NCI-H2196 treated with DMSO at 0.1 percent for 48 hours (cell line): ENCODE results near the gene TNFRSF14.
A peak's percentile ranks its signal among the peaks of the same experiment; 100 is the strongest.

Experiments
- DNase-seq: peaks from one replicate; lab custom pipeline; 2025; ENCODE audit not compliant: unreplicated experiment; lab: John Stamatoyannopoulos, UW

Gene TNFRSF14

DNA sequence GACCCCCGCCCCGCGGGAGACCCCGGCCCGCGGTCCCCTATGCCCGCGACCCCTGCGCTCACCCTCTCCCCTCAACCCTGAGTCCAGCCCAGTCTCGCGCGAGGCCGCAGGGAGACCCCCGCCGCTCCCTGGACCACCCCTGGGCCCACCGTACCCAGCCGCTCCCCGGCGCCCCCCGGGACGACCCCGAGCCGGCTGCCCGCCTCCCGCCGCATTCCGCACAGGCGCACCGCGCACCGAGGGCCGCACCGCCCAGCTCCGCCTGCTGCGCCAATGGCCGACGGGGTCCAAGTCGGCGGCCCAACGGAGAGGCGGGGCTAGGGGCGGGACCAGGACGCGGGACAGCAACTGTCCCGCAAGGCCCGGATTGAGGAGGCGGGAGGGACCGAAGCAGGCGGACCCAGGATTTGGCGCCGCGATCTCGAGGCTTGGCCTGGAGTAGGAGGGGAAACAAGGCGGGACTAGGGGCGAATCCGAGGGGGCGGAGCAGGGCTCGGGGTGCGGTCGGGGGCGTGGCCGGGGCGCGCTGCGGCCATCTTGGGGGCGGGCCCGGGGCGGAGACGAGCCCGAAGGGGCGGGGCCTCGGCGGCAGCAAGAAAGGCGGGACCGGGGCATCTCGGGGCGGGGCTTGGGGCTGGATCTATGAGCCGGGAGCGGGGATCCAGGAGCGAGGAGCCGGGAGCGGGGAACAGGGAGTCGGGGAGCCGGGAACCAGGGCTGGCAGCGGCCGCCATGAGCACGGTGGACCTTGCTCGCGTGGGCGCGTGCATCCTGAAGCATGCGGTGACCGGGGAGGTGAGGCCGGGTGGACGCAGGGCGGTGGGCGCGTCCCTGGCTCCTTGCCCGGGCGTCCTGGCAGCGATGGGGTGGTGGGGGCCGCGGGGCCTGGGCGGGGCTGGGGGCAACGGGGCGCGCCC is 30.2 kb downstream of the TNFRSF14 start, which contains the start of gene PRXL2B:
TSS of gene PRXL2B (plus strand) at position 624 of the 917 bp plus-strand sequence. CDS start at position 733, 109 bp downstream.
- DNase-seq = peak; percentile 95

GRCh38 chr1:2587071-2587859 is 31.1 kb downstream of the TNFRSF14 start:
- no peak for DNase-seq

DNA sequence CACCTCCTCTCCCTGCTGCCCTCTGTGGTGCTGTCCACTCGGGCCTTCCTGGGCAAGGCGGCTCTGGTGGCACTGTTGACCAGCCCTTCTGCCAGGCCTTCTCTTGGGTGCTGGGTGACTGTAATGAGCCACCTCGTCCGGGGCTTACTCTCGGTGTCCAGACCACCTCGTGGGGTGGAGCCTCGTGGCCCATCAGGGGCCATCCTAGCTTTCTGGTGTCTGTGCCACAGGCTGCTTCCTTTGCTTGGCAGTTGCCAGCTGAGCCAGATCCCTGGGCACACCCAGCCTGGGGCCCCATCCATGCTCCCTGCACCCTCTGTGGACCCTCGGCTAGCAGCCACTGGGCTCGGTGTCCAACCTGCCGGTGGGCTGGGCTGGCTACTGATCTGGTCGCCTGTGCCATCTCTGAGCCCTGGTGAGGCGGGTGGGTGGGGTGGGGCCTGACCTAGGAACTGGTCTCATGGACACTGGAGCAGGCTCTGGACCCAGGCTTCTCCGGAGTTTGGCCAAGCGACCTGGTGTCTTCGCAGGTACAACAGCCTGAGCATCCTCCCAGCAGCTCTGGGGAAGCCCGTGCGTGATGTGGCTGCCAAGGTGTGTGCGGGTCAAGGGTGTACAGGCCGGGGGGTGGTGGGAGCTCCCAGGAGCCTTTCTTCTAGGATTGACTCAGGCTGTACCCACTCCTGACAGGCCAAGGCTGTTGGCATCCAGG is 31.8 kb downstream of the TNFRSF14 start:
- DNase-seq = no peak

DNA sequence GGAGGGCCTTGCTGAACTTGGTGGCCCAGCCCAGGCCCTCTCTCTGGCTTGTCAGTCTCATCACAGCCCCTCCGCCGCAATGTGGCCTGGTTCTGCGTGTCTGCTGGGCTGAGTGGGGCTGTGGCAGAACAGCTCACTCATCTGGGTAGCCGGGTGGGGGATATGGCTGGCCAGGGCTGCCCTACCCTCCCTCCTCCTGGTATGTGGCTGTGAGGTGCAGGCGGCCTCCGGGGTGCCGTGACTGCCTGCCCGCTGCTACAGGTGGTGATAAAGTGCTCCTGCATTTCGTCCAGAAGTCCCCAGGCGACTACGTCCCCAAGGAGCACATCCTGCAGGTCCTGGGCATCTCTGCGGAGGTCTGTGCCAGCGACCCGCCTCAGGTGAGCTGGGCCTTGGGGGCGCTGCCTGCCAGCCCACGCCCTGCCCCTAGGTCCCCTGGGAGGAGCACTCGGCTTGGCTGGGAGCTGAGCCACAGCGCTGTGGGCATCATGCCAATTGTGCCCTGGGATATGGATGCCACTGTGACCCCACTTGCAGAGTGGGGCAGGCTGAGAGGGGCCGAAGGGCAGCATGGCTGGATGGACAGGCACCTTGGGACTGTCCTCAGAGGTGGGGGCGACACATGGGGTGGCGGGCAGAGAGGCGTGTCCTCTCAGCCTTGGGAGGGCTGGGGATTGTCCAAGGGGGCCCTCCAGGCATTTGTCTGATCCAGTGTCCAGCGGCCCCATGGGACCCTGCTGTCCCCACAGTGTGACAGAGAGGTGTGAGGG is 32.7 kb downstream of the TNFRSF14 start:
- DNase-seq = no peak

GRCh38 chr1:2589431-2590232 is 33.5 kb downstream of the TNFRSF14 start:
- DNase-seq = no peak

GRCh38 chr1:2590233-2591141 is 34.3 kb downstream of the TNFRSF14 start:
- DNase-seq = no peak

GRCh38 chr1:2591233-2591580 is 35.0 kb downstream of the TNFRSF14 start:
- DNase-seq = no peak

DNA sequence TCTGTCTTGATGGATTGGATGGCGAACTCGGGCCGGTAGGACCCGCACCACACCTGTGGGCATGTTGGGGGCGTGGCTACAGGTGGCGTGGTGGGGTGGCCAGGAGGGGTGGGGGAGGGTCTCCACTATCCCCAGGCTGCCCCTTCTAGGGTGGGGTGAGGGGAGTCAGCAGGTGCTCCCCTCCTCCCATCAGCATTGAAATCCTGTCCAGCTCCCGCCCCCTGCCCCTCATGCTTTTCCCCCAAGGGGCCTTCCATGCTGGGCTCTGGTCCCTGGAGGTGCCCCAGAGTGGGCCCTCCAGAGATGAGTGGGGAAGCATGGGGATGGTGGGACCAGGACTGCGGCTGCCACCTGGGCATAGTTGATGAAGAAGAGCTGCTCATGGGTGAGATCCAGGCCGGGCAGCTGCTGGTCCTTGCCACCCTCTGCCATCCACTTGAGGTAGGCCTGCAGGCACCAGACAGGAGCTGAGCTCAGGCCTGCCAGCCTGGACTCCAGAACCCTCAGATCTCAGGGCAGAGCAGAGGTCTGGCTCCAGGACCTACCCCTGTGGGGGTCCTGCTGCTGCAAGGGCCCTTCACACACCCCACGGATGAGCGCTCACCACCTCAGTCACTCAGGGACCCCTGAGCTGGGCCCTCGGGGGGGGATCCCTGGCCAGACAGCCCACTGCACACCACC is 35.5 kb downstream of the TNFRSF14 start:
- no peak for DNase-seq

DNA sequence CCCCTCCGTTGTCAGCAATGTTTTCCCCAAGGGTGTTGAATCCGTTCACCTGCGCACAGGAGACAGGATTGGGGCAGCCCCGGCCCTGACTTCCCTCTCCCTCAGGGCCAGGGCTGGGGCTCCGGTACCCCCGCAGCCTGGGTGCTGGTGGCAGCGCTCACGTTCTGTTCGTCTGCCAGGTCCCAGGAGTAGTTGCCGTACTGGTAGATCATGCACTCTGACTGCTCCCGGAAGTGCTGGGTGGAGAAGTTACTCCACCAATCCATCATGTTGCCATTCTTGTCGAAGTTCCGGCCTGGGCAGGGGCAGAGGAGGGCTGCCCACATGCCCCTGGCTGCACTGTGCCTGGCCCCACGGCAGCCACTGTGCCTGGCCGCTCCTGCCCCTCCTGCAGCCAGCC is 36.5 kb downstream of the TNFRSF14 start:
- DNase-seq = no peak

GRCh38 chr1:2593251-2593878 is 37.2 kb downstream of the TNFRSF14 start:
- no peak for DNase-seq

DNA sequence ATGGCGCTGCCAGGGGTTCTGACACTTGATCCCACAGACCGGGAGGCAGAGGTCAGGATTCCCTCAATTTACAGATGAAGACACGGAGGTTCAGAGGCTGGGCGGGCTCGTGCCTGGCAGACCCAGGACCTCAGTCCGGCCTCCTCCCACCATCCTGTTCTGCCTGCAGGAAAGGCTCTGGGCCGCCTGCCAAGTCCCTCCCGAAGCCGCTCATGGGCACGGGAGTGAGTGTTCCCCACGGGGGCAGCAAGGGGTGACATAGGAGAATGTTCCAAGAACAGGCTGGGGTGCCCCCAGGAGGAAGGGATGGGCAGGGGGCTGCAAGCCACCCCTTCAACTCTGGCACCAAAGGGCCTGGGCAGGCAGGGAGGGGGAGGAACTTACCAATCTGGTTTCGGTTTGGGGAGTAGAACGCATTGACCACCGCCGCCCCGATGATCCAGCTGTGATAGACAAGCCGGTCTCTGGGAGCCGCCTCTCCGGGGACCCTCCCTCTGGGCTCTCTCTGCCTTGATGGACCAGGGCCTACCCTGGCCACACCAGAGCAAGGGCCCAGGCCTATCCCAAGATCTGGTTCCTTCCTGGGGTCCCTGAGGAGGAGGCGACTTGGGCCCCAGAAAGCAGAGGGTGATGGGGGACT is 38.0 kb downstream of the TNFRSF14 start:
- DNase-seq = peak; percentile 24

DNA sequence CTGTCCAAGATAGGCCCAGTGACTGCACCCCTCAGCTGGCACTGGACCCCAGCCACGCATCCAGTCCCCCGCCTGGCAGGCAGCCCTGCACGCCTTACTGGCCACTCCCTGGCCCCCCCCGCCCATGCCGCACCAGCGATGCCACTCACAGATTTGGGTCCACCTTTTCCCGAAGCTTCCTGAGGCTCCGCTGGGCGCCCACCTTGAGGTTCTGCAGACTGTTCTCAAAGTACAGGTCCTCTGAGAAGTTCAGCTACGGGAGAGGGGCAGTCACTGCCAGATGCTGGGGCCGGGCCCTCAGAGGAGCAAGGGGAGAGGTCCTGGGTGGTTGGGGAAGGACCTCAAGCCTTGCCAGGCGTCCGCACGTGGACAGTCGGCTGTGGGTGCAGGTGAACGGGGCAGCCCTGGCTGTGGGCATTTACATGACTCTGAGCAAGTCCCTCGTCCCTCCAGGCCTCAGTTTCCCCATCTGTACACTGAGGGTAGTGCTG is 38.5 kb downstream of the TNFRSF14 start:
- no peak for DNase-seq

GRCh38 chr1:2595261-2595811 is 39.2 kb downstream of the TNFRSF14 start:
- DNase-seq = no peak

DNA sequence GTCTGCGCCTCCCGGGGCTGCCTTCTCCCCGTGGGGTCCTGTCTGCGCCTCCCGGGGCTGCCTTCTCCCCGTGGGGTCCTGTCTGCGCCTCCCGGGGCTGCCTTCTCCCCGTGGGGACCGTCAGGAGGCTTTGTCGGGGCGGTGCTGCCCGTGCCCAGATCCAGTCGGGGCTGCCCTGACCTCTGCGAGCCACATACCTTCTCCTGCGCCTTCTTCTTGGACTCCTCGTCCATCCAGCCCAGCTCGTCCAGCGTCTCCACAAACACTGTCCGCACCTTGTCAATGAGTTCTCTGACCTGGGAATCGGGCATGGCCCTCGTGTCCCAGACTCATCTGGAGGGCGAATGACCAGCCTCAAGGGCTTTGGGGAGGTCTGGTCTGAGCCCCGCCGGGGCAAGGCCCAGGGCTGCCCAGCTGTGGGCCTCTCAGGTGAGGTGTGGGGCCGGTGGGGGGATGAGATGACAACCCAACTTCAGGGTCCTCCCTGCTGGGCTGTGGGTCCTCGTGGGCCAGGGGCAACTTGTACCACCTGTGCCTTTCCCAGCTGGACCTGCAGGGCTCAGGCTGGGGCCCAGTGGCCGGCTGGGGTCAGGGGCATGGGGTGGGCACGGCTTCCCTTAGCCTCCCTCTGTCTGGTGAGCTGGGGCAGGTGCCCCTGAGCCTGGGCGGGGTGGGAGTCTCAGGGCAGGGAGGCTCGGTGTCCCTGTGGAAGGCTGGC is 39.8 kb downstream of the TNFRSF14 start:
- DNase-seq = no peak

- no peak for DNase-seq
Observed at GRCh38 chr1:2596530-2597333, 40.6 kb downstream of the TNFRSF14 start.
